WTC11 (cell line): Measurements from ENCODE around the gene RUFY3. TPM values are rescaled to one million over a fixed set of nuclear protein-coding genes. Genes with fewer than 3 reads are reported as not detected.

Experiments
- ATAC-seq: fragments of 200-7000 bp; cut with Tn5 transposase; 2 replicates; pipeline ENCODE4 v1.10.0; 2021; ENCODE audit warnings: mild to moderate bottlenecking, moderate library complexity
- CTCF ChIA-PET: fragments of 300-600 bp; sonication (Branson Sonifier 250); formaldehyde crosslinking; loops from one replicate; lab custom pipeline; 2021; ENCODE audit warnings: antibody characterized with exemption; lab: Charles Lee
- POLR2A ChIA-PET: fragments of 350-600 bp; sonication (Branson Sonifier 250); formaldehyde crosslinking; loops from one replicate; lab custom pipeline; 2021; ENCODE audit warnings: antibody characterized with exemption; lab: Charles Lee
- DNase-seq: peaks from one replicate; pipeline ENCODE4 v3.0.0; 2021; ENCODE audit warnings: low spot score
- H3K27ac Mint-ChIP-seq: 2 replicates; pipeline ENCODE4 v1.8.0; 2021; ENCODE audit warnings: mixed read lengths
- H3K27me3 Mint-ChIP-seq: 2 replicates; pipeline ENCODE4 v1.8.0; 2021; ENCODE audit warnings: low read depth, mild to moderate bottlenecking, moderate library complexity, mixed read lengths
- H3K36me3 Mint-ChIP-seq: 2 replicates; pipeline ENCODE4 v1.8.0; 2021; ENCODE audit warnings: mixed read lengths
- H3K4me1 Mint-ChIP-seq: 2 replicates; pipeline ENCODE4 v1.8.0; 2022; ENCODE audit warnings: mixed read lengths
- H3K4me3 Mint-ChIP-seq: 2 replicates; pipeline ENCODE4 v1.8.0; 2021; ENCODE audit warnings: mild to moderate bottlenecking, moderate library complexity, mixed read lengths
- H3K9me3 Mint-ChIP-seq: 2 replicates; pipeline ENCODE4 v1.8.0; 2021; ENCODE audit warnings: mixed read lengths
- ATF3 ChIP-seq: sonication (generic); formaldehyde crosslinking; conservative IDR thresholded peaks from 2 replicates; pipeline ENCODE4 v1.8.1; 2022; ENCODE audit warnings: mild to moderate bottlenecking, missing genetic modification reagents
- CREM ChIP-seq: sonication (generic); formaldehyde crosslinking; IDR thresholded peaks from 2 replicates; pipeline ENCODE4 v1.8.1; 2022; ENCODE audit warnings: mild to moderate bottlenecking, missing genetic modification reagents, moderate library complexity
- CTCF ChIP-seq: fragments of 200-600 bp; IDR thresholded peaks from 2 replicates; pipeline ENCODE4 v1.8.0; 2022; ENCODE audit warnings: antibody characterized with exemption
- E2F5 ChIP-seq: sonication (generic); formaldehyde crosslinking; IDR thresholded peaks from 2 replicates; pipeline ENCODE4 v1.8.1; 2022; ENCODE audit warnings: mild to moderate bottlenecking, moderate library complexity, missing genetic modification reagents
- EMX1 ChIP-seq: fragments of 250-450 bp; sonication (Bioruptor Pico); IDR thresholded peaks from 2 replicates; pipeline ENCODE4 v1.8.0; 2021; ENCODE audit warnings: mild to moderate bottlenecking
- ESRRA ChIP-seq: sonication (generic); formaldehyde crosslinking; IDR thresholded peaks from 2 replicates; pipeline ENCODE4 v1.8.1; 2022; ENCODE audit warnings: mild to moderate bottlenecking, missing genetic modification reagents, borderline replicate concordance
- ETV6 ChIP-seq: sonication (generic); formaldehyde crosslinking; IDR thresholded peaks from 2 replicates; pipeline ENCODE4 v1.8.1; 2022; ENCODE audit warnings: mild to moderate bottlenecking, missing genetic modification reagents
- FOXK1 ChIP-seq: sonication (generic); formaldehyde crosslinking; IDR thresholded peaks from 2 replicates; pipeline ENCODE4 v1.8.0; 2022; ENCODE audit warnings: mild to moderate bottlenecking, moderate library complexity, missing genetic modification reagents
- GTF2I ChIP-seq: fragments of 250-450 bp; sonication (Bioruptor Pico); conservative IDR thresholded peaks from 2 replicates; pipeline ENCODE4 v1.4.0; 2021; ENCODE audit warnings: mild to moderate bottlenecking
- HMGA2 ChIP-seq: fragments of 250-450 bp; sonication (Bioruptor Pico); IDR thresholded peaks from 2 replicates; pipeline ENCODE4 v1.4.0; 2021; ENCODE audit warnings: mild to moderate bottlenecking, moderate library complexity
- NR1H2 ChIP-seq: sonication (generic); formaldehyde crosslinking; IDR thresholded peaks from 2 replicates; pipeline ENCODE4 v1.9.0; 2021; ENCODE audit warnings: mild to moderate bottlenecking, moderate library complexity, missing genetic modification reagents
- NR2C2 ChIP-seq: sonication (generic); formaldehyde crosslinking; IDR thresholded peaks from 2 replicates; pipeline ENCODE4 v1.8.0; 2022; ENCODE audit warnings: mild to moderate bottlenecking, missing genetic modification reagents
- PREB ChIP-seq: sonication (generic); formaldehyde crosslinking; IDR thresholded peaks from 2 replicates; pipeline ENCODE4 v1.8.1; 2022; ENCODE audit warnings: mild to moderate bottlenecking, missing genetic modification reagents, moderate library complexity, borderline replicate concordance
- TCF7 ChIP-seq: sonication (generic); formaldehyde crosslinking; IDR thresholded peaks from 2 replicates; pipeline ENCODE4 v1.8.0; 2022; ENCODE audit warnings: mild to moderate bottlenecking, low read depth, missing genetic modification reagents, moderate library complexity
- TEAD4 ChIP-seq: sonication (generic); formaldehyde crosslinking; IDR thresholded peaks from 2 replicates; pipeline ENCODE4 v1.8.0; 2022; ENCODE audit warnings: mild to moderate bottlenecking, missing genetic modification reagents
- ZBTB43 ChIP-seq: sonication (generic); formaldehyde crosslinking; IDR thresholded peaks from 2 replicates; pipeline ENCODE4 v1.8.1; 2023; ENCODE audit warnings: mild to moderate bottlenecking, missing genetic modification reagents
- ZNF396 ChIP-seq: fragments of 250-450 bp; sonication (Bioruptor Pico); IDR thresholded peaks from 2 replicates; pipeline ENCODE4 v1.8.0; 2021; ENCODE audit warnings: mild to moderate bottlenecking, moderate library complexity, borderline replicate concordance
- ZNF671 ChIP-seq: fragments of 250-450 bp; sonication (Bioruptor Pico); IDR thresholded peaks from 2 replicates; pipeline ENCODE4 v1.8.0; 2021; ENCODE audit warnings: mild to moderate bottlenecking
- total RNA-seq: library from RNA; stranded (reverse); gene quantifications from 3 replicates; pipeline ENCODE4 v1.2.3, GENCODE V29; 2021
- TF ChIP-seq, protein P1 (sequence below): sonication (generic); formaldehyde crosslinking; conservative IDR thresholded peaks from 2 replicates; pipeline ENCODE4 v1.8.1; 2023; ENCODE audit warnings: mild to moderate bottlenecking, low read depth, missing genetic modification reagents, moderate library complexity
- TF ChIP-seq, protein P2 (sequence below): sonication (generic); formaldehyde crosslinking; IDR thresholded peaks from 2 replicates; pipeline ENCODE4 v1.8.1; 2022; ENCODE audit warnings: low read depth, mild to moderate bottlenecking, moderate library complexity, missing genetic modification reagents, borderline replicate concordance

The RUFY3 gene
- total RNA-seq, 1 experiment from 2014 or later: 49.0 TPM

DNA sequence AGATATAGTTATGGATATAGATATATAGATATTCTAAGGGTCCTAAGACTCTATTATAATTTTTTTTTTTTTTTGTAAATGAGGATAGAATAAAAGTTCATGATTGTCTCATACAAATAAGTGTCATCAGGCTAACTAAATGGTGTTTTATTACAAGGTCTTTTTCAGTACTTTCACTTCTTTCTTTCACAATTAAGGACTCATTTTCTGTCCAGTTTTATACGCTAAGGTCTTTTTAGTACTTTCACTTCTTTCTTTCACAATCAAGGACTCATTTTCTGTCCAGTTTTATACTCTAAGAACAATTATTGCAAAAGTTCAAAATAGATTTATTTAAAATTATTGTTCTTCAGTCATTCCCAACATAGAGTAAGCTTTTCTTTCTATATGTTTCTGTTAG is 32.7 kb downstream of the RUFY3 start:
- peaks cover 4% of the 10 kb centered on the region; the same call in 1 of the 2 replicates for H3K9me3 Mint-ChIP-seq
- no peak overlapping the region for H3K27ac Mint-ChIP-seq
- no peaks in the 10 kb centered on the region for H3K36me3 Mint-ChIP-seq
- ChIA-PET CTCF (no interaction called here), POLR2A (no interaction called here)
- no peak for TF ChIP-seq ZNF671 (CRISPR knock-in tag)
- TF ChIP-seq CTCF: no peak
- TF ChIP-seq E2F5 (CRISPR knock-in tag): no peak
- TF ChIP-seq, protein P1, sequence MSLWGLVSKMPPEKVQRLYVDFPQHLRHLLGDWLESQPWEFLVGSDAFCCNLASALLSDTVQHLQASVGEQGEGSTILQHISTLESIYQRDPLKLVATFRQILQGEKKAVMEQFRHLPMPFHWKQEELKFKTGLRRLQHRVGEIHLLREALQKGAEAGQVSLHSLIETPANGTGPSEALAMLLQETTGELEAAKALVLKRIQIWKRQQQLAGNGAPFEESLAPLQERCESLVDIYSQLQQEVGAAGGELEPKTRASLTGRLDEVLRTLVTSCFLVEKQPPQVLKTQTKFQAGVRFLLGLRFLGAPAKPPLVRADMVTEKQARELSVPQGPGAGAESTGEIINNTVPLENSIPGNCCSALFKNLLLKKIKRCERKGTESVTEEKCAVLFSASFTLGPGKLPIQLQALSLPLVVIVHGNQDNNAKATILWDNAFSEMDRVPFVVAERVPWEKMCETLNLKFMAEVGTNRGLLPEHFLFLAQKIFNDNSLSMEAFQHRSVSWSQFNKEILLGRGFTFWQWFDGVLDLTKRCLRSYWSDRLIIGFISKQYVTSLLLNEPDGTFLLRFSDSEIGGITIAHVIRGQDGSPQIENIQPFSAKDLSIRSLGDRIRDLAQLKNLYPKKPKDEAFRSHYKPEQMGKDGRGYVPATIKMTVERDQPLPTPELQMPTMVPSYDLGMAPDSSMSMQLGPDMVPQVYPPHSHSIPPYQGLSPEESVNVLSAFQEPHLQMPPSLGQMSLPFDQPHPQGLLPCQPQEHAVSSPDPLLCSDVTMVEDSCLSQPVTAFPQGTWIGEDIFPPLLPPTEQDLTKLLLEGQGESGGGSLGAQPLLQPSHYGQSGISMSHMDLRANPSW (CRISPR knock-in tag): no peak
- TF ChIP-seq PREB (CRISPR knock-in tag): no peak
- no peak for TF ChIP-seq CREM
- TF ChIP-seq NR1H2 (CRISPR knock-in tag): no peak
- no peak for TF ChIP-seq TCF7 (CRISPR knock-in tag)
- TF ChIP-seq, protein P2, sequence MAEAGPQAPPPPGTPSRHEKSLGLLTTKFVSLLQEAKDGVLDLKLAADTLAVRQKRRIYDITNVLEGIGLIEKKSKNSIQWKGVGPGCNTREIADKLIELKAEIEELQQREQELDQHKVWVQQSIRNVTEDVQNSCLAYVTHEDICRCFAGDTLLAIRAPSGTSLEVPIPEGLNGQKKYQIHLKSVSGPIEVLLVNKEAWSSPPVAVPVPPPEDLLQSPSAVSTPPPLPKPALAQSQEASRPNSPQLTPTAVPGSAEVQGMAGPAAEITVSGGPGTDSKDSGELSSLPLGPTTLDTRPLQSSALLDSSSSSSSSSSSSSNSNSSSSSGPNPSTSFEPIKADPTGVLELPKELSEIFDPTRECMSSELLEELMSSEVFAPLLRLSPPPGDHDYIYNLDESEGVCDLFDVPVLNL (CRISPR knock-in tag): no peak
- TF ChIP-seq ZBTB43 (CRISPR knock-in tag): no peak
- no peak for TF ChIP-seq ESRRA (CRISPR knock-in tag)
- TF ChIP-seq HMGA2 (CRISPR knock-in tag): no peak
- no peak for TF ChIP-seq TEAD4 (CRISPR knock-in tag)
- no peak for TF ChIP-seq ATF3
- no peak for TF ChIP-seq EMX1 (CRISPR knock-in tag)
- TF ChIP-seq NR2C2 (CRISPR knock-in tag): no peak
- TF ChIP-seq GTF2I: no peak
- no peak for TF ChIP-seq FOXK1 (CRISPR knock-in tag)
- TF ChIP-seq ETV6 (CRISPR knock-in tag): no peak
- TF ChIP-seq ZNF396: no peak
- ATAC-seq: no peak
- no peak for DNase-seq
- no peaks in the 10 kb centered on the region for H3K27me3 Mint-ChIP-seq
- no peak overlapping the region for H3K4me3 Mint-ChIP-seq
- no peaks in the 10 kb centered on the region for H3K4me1 Mint-ChIP-seq
